Measurements from ENCODE around the gene ATP5ME. TPM values are rescaled to one million over a fixed set of nuclear protein-coding genes. Genes with fewer than 3 reads are reported as not detected.
A peak's percentile ranks its signal among the peaks of the same experiment; 100 is the strongest.

The ATP5ME gene
- total and polyA plus RNA-seq, 2 of the 13 experiments (the other 11 are each of a cell fraction or from before 2014, with no cell fraction given): 305 to 753 TPM

DNA sequence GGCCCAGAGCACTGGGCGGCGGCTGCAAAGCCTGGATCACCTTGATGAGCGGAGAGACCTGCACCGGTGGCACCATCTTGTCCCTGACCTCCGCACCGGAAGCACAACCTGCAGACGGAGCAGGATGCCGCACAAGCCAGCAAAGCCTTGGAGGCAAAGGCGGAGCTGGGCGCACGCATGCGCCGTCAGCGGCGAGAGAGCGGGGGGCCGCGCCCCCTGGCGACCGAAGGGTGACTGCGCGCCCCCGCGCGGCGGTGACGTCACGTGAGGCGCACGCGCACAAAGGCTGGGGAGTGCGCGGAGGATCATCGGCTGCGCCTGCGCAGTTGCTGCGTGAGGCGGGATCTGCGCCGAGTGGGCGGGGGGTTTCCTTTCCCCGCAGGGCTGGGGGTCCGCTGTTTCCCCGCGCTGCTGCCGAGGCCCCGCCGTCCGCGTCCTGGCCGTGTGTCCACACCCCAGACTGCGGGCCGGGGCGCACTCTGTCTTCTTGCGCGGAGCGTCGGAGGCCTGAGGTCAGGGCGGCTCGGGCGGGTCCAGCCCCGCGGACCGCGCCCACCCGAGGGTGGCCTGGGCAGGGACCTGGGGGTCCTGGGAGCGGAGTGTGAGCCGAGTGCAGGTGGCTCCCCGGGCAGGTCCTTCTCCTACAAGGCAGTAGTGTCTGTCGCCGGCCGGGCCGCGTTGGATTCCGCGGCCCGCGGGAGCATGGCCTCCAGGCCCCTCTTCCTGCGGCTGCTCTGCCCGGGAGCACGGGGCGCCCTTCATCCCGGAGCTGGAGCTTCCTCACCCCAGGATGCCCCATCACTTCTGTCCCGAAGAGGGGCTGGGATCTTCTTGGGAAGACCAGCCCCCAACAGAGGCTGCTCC, at the start of gene ATP5ME, which contains the start of gene MYL5 (continued):
- TF ChIP-seq, protein P1, sequence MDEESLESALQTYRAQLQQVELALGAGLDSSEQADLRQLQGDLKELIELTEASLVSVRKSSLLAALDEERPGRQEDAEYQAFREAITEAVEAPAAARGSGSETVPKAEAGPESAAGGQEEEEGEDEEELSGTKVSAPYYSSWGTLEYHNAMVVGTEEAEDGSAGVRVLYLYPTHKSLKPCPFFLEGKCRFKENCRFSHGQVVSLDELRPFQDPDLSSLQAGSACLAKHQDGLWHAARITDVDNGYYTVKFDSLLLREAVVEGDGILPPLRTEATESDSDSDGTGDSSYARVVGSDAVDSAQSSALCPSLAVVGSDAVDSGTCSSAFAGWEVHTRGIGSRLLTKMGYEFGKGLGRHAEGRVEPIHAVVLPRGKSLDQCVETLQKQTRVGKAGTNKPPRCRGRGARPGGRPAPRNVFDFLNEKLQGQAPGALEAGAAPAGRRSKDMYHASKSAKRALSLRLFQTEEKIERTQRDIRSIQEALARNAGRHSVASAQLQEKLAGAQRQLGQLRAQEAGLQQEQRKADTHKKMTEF (CRISPR knock-in tag; IDR thresholded peaks at IDR 0.05): peak; percentile 64; the same call in 1 of the 2 replicates
- no peak for TF ChIP-seq ATM (IDR thresholded peaks at IDR 0.05; ENCODE audit: borderline replicate concordance)
- TF ChIP-seq SIX1 (CRISPR knock-in tag; IDR thresholded peaks at IDR 0.05; ENCODE audit: borderline replicate concordance): no peak
- TF ChIP-seq, protein P2, sequence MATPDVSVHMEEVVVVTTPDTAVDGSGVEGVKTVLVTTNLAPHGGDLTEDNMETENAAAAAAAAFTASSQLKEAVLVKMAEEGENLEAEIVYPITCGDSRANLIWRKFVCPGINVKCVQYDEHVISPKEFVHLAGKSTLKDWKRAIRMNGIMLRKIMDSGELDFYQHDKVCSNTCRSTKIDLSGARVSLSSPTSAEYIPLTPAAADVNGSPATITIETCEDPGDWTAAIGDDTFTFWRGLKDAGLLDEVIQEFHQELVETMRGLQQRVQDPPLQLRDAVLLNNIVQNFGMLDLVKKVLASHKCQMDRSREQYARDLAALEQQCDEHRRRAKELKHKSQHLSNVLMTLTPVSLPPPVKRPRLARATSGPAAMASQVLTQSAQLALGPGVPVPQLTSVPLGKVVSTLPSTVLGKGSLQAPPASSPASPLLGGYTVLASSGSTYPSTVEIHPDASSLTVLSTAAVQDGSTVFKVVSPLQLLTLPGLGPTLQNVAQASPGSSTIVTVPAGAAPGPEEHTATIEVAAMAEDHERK (CRISPR knock-in tag; IDR thresholded peaks at IDR 0.05; ENCODE audit: low read depth): no peak
- TF ChIP-seq KAT2B (IDR thresholded peaks at IDR 0.05; ENCODE audit: borderline replicate concordance, low read depth, low read length): no peak
- TF ChIP-seq HCFC1 (IDR thresholded peaks at IDR 0.05; ENCODE audit: low read depth, low read length): peak; percentile 59
- TF ChIP-seq ZNF30 (CRISPR knock-in tag; IDR thresholded peaks at IDR 0.05): 0 out of 2 replicates have a peak, but pooled peaks have one; percentile 56
- peak; percentile 83 for TF ChIP-seq BHLHE40 (IDR thresholded peaks at IDR 0.05; ENCODE audit: low read length)
- TF ChIP-seq IRF2 (CRISPR knock-in tag; IDR thresholded peaks at IDR 0.05): peak; percentile 87
- TF ChIP-seq JUN (CRISPR knock-in tag; IDR thresholded peaks at IDR 0.05): peak; percentile 90
- TF ChIP-seq, protein P3, sequence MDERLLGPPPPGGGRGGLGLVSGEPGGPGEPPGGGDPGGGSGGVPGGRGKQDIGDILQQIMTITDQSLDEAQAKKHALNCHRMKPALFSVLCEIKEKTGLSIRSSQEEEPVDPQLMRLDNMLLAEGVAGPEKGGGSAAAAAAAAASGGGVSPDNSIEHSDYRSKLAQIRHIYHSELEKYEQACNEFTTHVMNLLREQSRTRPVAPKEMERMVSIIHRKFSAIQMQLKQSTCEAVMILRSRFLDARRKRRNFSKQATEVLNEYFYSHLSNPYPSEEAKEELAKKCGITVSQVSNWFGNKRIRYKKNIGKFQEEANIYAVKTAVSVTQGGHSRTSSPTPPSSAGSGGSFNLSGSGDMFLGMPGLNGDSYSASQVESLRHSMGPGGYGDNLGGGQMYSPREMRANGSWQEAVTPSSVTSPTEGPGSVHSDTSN (CRISPR knock-in tag; IDR thresholded peaks at IDR 0.05): no peak
- TF ChIP-seq, protein P4, sequence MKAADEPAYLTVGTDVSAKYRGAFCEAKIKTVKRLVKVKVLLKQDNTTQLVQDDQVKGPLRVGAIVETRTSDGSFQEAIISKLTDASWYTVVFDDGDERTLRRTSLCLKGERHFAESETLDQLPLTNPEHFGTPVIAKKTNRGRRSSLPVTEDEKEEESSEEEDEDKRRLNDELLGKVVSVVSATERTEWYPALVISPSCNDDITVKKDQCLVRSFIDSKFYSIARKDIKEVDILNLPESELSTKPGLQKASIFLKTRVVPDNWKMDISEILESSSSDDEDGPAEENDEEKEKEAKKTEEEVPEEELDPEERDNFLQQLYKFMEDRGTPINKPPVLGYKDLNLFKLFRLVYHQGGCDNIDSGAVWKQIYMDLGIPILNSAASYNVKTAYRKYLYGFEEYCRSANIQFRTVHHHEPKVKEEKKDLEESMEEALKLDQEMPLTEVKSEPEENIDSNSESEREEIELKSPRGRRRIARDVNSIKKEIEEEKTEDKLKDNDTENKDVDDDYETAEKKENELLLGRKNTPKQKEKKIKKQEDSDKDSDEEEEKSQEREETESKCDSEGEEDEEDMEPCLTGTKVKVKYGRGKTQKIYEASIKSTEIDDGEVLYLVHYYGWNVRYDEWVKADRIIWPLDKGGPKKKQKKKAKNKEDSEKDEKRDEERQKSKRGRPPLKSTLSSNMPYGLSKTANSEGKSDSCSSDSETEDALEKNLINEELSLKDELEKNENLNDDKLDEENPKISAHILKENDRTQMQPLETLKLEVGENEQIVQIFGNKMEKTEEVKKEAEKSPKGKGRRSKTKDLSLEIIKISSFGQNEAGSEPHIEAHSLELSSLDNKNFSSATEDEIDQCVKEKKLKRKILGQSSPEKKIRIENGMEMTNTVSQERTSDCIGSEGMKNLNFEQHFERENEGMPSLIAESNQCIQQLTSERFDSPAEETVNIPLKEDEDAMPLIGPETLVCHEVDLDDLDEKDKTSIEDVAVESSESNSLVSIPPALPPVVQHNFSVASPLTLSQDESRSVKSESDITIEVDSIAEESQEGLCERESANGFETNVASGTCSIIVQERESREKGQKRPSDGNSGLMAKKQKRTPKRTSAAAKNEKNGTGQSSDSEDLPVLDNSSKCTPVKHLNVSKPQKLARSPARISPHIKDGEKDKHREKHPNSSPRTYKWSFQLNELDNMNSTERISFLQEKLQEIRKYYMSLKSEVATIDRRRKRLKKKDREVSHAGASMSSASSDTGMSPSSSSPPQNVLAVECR (CRISPR knock-in tag; IDR thresholded peaks at IDR 0.05; ENCODE audit: borderline replicate concordance): peak; percentile 79
- TF ChIP-seq ZNF256 (CRISPR knock-in tag; conservative IDR thresholded peaks at IDR 0.05): no peak
- TF ChIP-seq ZKSCAN1 (IDR thresholded peaks at IDR 0.05; ENCODE audit: low read length): no peak
- TF ChIP-seq ZNF549 (CRISPR knock-in tag; IDR thresholded peaks at IDR 0.05): no peak
- TF ChIP-seq, protein P5, sequence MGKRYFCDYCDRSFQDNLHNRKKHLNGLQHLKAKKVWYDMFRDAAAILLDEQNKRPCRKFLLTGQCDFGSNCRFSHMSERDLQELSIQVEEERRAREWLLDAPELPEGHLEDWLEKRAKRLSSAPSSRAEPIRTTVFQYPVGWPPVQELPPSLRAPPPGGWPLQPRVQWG (CRISPR knock-in tag; IDR thresholded peaks at IDR 0.05; ENCODE audit: borderline replicate concordance, low read depth): no peak
- peak; percentile 52; the same call in 1 of the 2 replicates for TF ChIP-seq MIER3 (CRISPR knock-in tag; IDR thresholded peaks at IDR 0.05; ENCODE audit: borderline replicate concordance)
- TF ChIP-seq PTBP1 (IDR thresholded peaks at IDR 0.05; ENCODE audit: low read depth, low read length, poor library complexity, severe bottlenecking): no peak
- peak; percentile 81 for TF ChIP-seq ZNF263 (CRISPR knock-in tag; IDR thresholded peaks at IDR 0.05)
- TF ChIP-seq FOXM1 (CRISPR knock-in tag; IDR thresholded peaks at IDR 0.05): no peak

All from HepG2 (cell line).